GM12878 (cell line): Measurements from ENCODE around the gene DVL2. TPM values are rescaled to one million over a fixed set of nuclear protein-coding genes. Genes with fewer than 3 reads are reported as not detected.

Source experiments
- ATAC-seq: fragments of 200-7000 bp; cut with Tn5 transposase; 3 replicates; pipeline ENCODE4 v1.9.1; 2020; ENCODE audit warnings: mild to moderate bottlenecking, moderate library complexity
- BruUV-seq: library from RNA; stranded (reverse); fragments of 400-500 nt; replicated peaks from 2 replicates; lab custom pipeline; 2021; lab: Mats Ljungman, UMichigan
- CTCF ChIA-PET: fragments of 300-600 bp; sonication (Branson Sonifier 250); formaldehyde crosslinking; extraction: SDS; loops from one replicate; lab custom pipeline; 2021; ENCODE audit warnings: inconsistent platforms; lab: Yijun Ruan, JAX
- POLR2A ChIA-PET: fragments of 350-600 bp; formaldehyde crosslinking; extraction: SDS; loops from one replicate; lab custom pipeline; 2021; ENCODE audit warnings: inconsistent platforms; lab: Charles Lee
- RAD21 ChIA-PET: fragments of 300-600 bp; sonication (Branson Sonifier 250); formaldehyde crosslinking; loops from one replicate; lab custom pipeline; 2023; ENCODE audit warnings: antibody characterized with exemption; ENCODE audit not compliant: unreplicated experiment; lab: Charles Lee
- SMC1A ChIA-PET: fragments of 300-600 bp; sonication (Branson Sonifier 250); formaldehyde crosslinking; loops from one replicate; lab custom pipeline; 2023; ENCODE audit not compliant: unreplicated experiment, uncharacterized antibody; lab: Charles Lee
- DNase-seq: peaks from one replicate; pipeline ENCODE4 v3.0.0-alpha.2; 2011; ENCODE audit warnings: low read depth, low spot score
- FAIRE-seq: peaks from 3 replicates; lab custom pipeline; 2011; peaks lifted over from hg19 to GRCh38; lab: Jason Lieb, UNC
- H2AFZ ChIP-seq: 2 replicates; pipeline ENCODE4 v1.6.0; 2011; ENCODE audit warnings: low read depth, low read length, control low read depth; ENCODE audit not compliant: control insufficient read depth
- H3K27ac ChIP-seq: 2 replicates; pipeline ENCODE4 v1.5.1; 2011; ENCODE audit warnings: control low read depth; ENCODE audit not compliant: control insufficient read depth, insufficient read depth
- H3K27me3 ChIP-seq, 2 experiments: replicated peaks in 1 of 2; 2 replicates each; pipeline versions ENCODE4 v1.6.0 to v1.6.1; 2011; ENCODE audit warnings: low read length in 1 of 2; ENCODE audit not compliant: control insufficient read depth in 2 of 2, insufficient read depth in 2 of 2
- H3K36me3 ChIP-seq, 2 experiments: 2 replicates each; pipeline ENCODE4 v1.5.1; 2011; ENCODE audit warnings: low read length in 1 of 2; ENCODE audit not compliant: control insufficient read depth in 2 of 2, insufficient read depth in 2 of 2
- H3K4me1 ChIP-seq: 2 replicates; pipeline ENCODE4 v1.6.1; 2011; ENCODE audit warnings: mild to moderate bottlenecking, low read length, moderate library complexity, mixed read lengths; ENCODE audit not compliant: control insufficient read depth, insufficient read depth
- H3K4me2 ChIP-seq: 2 replicates; pipeline ENCODE4 v1.6.0; 2011; ENCODE audit warnings: control low read depth; ENCODE audit not compliant: control insufficient read depth, insufficient read depth
- H3K4me3 ChIP-seq: fragments of 200-600 bp; sonication (generic); 2 replicates; pipeline ENCODE4 v1.5.1; 2016
- H3K79me2 ChIP-seq: 2 replicates; pipeline ENCODE4 v1.6.0; 2011; ENCODE audit warnings: low read length; ENCODE audit not compliant: control insufficient read depth, insufficient read depth
- H3K9ac ChIP-seq: 2 replicates; pipeline ENCODE4 v1.8.0; 2011; ENCODE audit warnings: low read length, control low read depth, mixed read lengths; ENCODE audit not compliant: control insufficient read depth, insufficient read depth
- H3K9me3 ChIP-seq: replicated peaks from 3 replicates; pipeline ENCODE4 v1.5.1; 2011; ENCODE audit warnings: mild to moderate bottlenecking, low read length; ENCODE audit not compliant: control insufficient read depth, insufficient read depth
- H4K20me1 ChIP-seq: 2 replicates; pipeline ENCODE4 v1.6.0; 2011; ENCODE audit not compliant: control insufficient read depth, insufficient read depth
- BCL11A ChIP-seq: IDR thresholded peaks from 2 replicates; pipeline ENCODE4 v1.6.1; 2011; ENCODE audit warnings: low read depth, low read length
- BRCA1 ChIP-seq: IDR thresholded peaks from 2 replicates; pipeline ENCODE4 v1.6.1; 2011; ENCODE audit warnings: low read depth, low read length, improper control_type of control experiment
- CHD2 ChIP-seq: IDR thresholded peaks from 2 replicates; pipeline ENCODE4 v1.6.1; 2011; ENCODE audit warnings: low read depth, low read length, improper control_type of control experiment, borderline replicate concordance
- CHD4 ChIP-seq: fragments of 200-600 bp; sonication (generic); IDR thresholded peaks from 2 replicates; pipeline ENCODE4 v1.6.1; 2016; ENCODE audit warnings: mild to moderate bottlenecking
- CREM ChIP-seq: IDR thresholded peaks from 2 replicates; pipeline ENCODE4 v1.6.1; 2014; ENCODE audit warnings: antibody characterized with exemption, low read depth
- NBN ChIP-seq: fragments of 450-650 bp; IDR thresholded peaks from 2 replicates; pipeline ENCODE4 v1.6.1; 2016
- POLR2A ChIP-seq: IDR thresholded peaks from 2 replicates; pipeline ENCODE4 v1.6.1; 2011; ENCODE audit warnings: low read depth, mild to moderate bottlenecking, low read length
- RCOR1 ChIP-seq: conservative IDR thresholded peaks from 2 replicates; pipeline ENCODE4 v1.6.1; 2012; ENCODE audit warnings: low read depth, low read length, improper control_type of control experiment
- SPI1 ChIP-seq: IDR thresholded peaks from 2 replicates; pipeline ENCODE4 v1.6.1; 2011; ENCODE audit warnings: low read depth, mild to moderate bottlenecking, low read length, moderate library complexity, borderline replicate concordance; ENCODE audit not compliant: insufficient read depth
- TBL1XR1 ChIP-seq: IDR thresholded peaks from 2 replicates; pipeline ENCODE4 v1.6.1; 2012; ENCODE audit warnings: low read depth, low read length, improper control_type of control experiment
- ZSCAN29 ChIP-seq: fragments of 450-650 bp; IDR thresholded peaks from 2 replicates; pipeline ENCODE4 v1.6.1; 2017; ENCODE audit warnings: mild to moderate bottlenecking, moderate library complexity
- WGBS: methylation state at CpG from one replicate; pipeline ENCODE4 v1.1.6; 2016; ENCODE audit warnings: low lambda C conversion rate; ENCODE audit not compliant: insufficient replicate concordance, insufficient coverage; ENCODE audit errors: missing lambda C conversion rate; 5-methylcytosine and 5-hydroxymethylcytosine counted together
- in situ Hi-C: fragments of 300-500 bp; cut with MboI; formaldehyde crosslinking; loops from 9 replicates; pipeline ENCODE4 v1.14.3; 2018; ENCODE audit warnings: mixed read lengths
- intact Hi-C: fragments of 100-400 bp; cut with micrococcal nuclease; formaldehyde crosslinking; loops from one replicate; pipeline ENCODE4 v1.14.2; 2022; ENCODE audit not compliant: unreplicated experiment
- polyA plus RNA-seq, 11 experiments: library from polyadenylated mRNA; depleted of rRNA in 4 of 11; unstranded in 6 of 11; stranded (reverse) in 5 of 11; fragments of >200 nt; fragmentation: Nextera tagmentation in 4 of 11; fragmentation: Illumina TruSeq in 1 of 11; extraction: Ambion mirVana in 4 of 11; extraction: Trizol in 1 of 11; gene quantifications; 1 replicate in 1 of 11; 2 replicates in 10 of 11; pipeline versions ENCODE4 v1.2.1 to v1.2.3, GENCODE V29; 2011 to 2016; ENCODE audit warnings: inconsistent platforms in 2 of 11, missing spikeins in 2 of 11, low read depth in 1 of 11
- total RNA-seq, 4 experiments: library from RNA; depleted of rRNA in 3 of 4; stranded (reverse); fragments of >200 nt in 3 of 4; fragmentation: Illumina TruSeq in 1 of 4; extraction: Trizol in 1 of 4; gene quantifications; 2 replicates each; pipeline versions ENCODE4 v1.2.1 to v1.2.3, GENCODE V29; 2013 to 2021
- TF ChIP-seq, protein P1 (sequence below): fragments of 450-650 bp; IDR thresholded peaks from 2 replicates; pipeline ENCODE4 v1.6.1; 2014; ENCODE audit warnings: mild to moderate bottlenecking
- TF ChIP-seq, protein P2 (sequence below): fragments of 450-650 bp; IDR thresholded peaks from 2 replicates; pipeline ENCODE4 v1.6.1; 2016; ENCODE audit warnings: mild to moderate bottlenecking

DVL2 gene
- total and polyA plus RNA-seq, 10 of the 15 experiments (the other 5 are each of a cell fraction or from before 2014, with no cell fraction given), result 0.97 to 44.8 (median 23.2) TPM

DNA sequence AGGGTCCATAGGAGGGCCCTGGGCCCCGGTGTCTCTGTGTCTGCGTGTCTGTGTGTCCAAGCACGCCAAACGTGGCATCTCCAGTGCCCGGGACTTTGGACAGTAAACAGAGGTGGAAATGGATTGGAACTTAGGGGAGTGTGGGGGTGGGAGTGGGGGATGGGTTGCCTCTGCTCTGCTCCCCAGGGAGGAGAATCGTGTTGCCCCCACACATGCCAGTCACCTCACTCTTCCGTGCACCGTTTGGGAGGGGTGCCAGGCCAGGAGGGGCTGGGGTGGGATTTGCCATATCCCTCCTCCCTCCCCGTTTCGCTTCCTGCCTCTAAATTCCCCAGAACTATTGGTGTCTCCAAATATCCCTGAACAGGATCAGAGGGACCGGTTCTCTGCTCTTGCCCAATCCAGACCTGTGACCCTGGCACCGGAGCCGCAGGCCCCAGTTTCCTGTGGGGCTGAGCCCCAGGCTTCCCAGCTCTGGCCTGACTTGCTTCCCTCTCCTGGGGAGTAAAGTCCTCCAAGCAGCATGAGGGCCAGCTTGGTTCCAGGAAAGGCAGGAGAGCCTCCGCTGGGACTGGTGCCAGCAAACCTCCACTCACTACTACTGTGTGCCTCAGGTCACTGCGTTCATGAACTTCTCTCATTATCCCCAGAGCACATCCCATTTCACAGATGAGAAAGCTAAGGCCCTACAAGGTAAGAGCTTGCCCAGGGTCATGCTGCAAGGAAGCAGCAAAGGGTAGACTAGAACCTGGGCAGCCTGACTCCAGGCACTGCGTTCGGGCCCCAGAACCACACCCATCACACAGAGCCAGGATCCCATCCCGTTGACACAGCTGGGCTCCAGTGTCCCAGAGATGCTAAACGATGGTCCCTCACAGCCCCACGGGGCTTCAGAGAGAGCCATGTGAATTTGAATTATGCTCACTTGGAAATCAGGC is 54.7 kb downstream of the DVL2 start, which contains the start of gene ASGR1:
Gene ASGR1 (minus strand): TSS at position 54 of the 938 bp plus-strand sequence. CDS start 807 bp downstream, outside the sequence.
- FAIRE-seq (no peak), ATAC-seq (no peak), DNase-seq (no peak)
- RAD21 ChIA-PET, result no interaction called here
- Histone ChIP-seq H2AFZ (no peak within 1 kb of the TSS), H3K4me1 (peaks cover 6% of the 10 kb centered on the region), H3K9ac (no peak within 1 kb of the TSS), H4K20me1 (no peaks in the 10 kb centered on the region), H3K27me3 (peaks cover 2 to 6% of the 10 kb centered on the region in 2 experiments; a peak in 3 of 4 replicates), H3K9me3 (no peaks in the 10 kb centered on the region; the same call in 2 of the 3 replicates), H3K4me2 (no peak within 1 kb of the TSS), H3K4me3 (no peak within 1 kb of the TSS), H3K36me3 (no peaks in the 10 kb centered on the region), H3K27ac (no peak within 1 kb of the TSS), H3K79me2 (no peaks in the 10 kb centered on the region)
- TF ChIP-seq RCOR1, result no peak
- no peak for TF ChIP-seq CHD2
- no peak for TF ChIP-seq ZSCAN29
- TF ChIP-seq, protein P1, sequence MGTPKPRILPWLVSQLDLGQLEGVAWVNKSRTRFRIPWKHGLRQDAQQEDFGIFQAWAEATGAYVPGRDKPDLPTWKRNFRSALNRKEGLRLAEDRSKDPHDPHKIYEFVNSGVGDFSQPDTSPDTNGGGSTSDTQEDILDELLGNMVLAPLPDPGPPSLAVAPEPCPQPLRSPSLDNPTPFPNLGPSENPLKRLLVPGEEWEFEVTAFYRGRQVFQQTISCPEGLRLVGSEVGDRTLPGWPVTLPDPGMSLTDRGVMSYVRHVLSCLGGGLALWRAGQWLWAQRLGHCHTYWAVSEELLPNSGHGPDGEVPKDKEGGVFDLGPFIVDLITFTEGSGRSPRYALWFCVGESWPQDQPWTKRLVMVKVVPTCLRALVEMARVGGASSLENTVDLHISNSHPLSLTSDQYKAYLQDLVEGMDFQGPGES, result no peak
- TF ChIP-seq CREM, result no peak
- no peak for TF ChIP-seq POLR2A
- TF ChIP-seq TBL1XR1, result no peak
- TF ChIP-seq SPI1, result no peak
- TF ChIP-seq, protein P2, sequence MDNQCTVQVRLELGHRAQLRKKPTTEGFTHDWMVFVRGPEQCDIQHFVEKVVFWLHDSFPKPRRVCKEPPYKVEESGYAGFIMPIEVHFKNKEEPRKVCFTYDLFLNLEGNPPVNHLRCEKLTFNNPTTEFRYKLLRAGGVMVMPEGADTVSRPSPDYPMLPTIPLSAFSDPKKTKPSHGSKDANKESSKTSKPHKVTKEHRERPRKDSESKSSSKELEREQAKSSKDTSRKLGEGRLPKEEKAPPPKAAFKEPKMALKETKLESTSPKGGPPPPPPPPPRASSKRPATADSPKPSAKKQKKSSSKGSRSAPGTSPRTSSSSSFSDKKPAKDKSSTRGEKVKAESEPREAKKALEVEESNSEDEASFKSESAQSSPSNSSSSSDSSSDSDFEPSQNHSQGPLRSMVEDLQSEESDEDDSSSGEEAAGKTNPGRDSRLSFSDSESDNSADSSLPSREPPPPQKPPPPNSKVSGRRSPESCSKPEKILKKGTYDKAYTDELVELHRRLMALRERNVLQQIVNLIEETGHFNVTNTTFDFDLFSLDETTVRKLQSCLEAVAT, result no peak
- no peak for TF ChIP-seq BCL11A
- TF ChIP-seq BRCA1, result no peak
- no peak for TF ChIP-seq CHD4
- no peak for TF ChIP-seq NBN
- intact Hi-C loops, result loop anchor here (10.0 kb wide), 1 partner anchor 265 kb away; no protein-coding TSS in a partner anchor
- in situ Hi-C loops, result no loop called here
- no TSS peak for BruUV-seq
- SMC1A ChIA-PET, result interaction anchor here (2.6 kb wide), 1 partner anchor 133 kb away, joined by 14 read pairs; no protein-coding TSS in a partner anchor
- POLR2A ChIA-PET, result no interaction called here
- CTCF ChIA-PET, result interaction anchor here (0.8 to 3.5 kb wide), 3 partner anchors 128 to 134 kb away, joined by 5 to 34 read pairs (median 11); no protein-coding TSS in a partner anchor
- WGBS, result 34% methylated on average over 19 of the region's 20 CpGs
